Large intestine (tissue), 3 donors: Measurements from ENCODE around the gene PRKCQ. TPM values are rescaled to one million over a fixed set of nuclear protein-coding genes. Genes with fewer than 3 reads are reported as not detected.

Experiments
- DNase-seq, 2 donors: peaks; one replicate each; pipeline versions ENCODE4 v3.0.0 to v3.0.0-alpha.2; 2013
- H3K27ac ChIP-seq: one replicate; pipeline ENCODE4 v1.5.1; 2013; ENCODE audit warnings: low read length
- H3K27me3 ChIP-seq: 2 replicates; pipeline ENCODE4 v1.6.1; 2013; ENCODE audit warnings: low read length; ENCODE audit not compliant: control insufficient read depth, insufficient read depth
- H3K36me3 ChIP-seq: 2 replicates; pipeline ENCODE4 v1.6.1; 2013; ENCODE audit warnings: low read length; ENCODE audit not compliant: control insufficient read depth, insufficient read depth
- H3K4me1 ChIP-seq: one replicate; pipeline ENCODE4 v1.6.1; 2013; ENCODE audit warnings: low read length; ENCODE audit not compliant: control insufficient read depth, insufficient read depth
- H3K4me3 ChIP-seq: one replicate; pipeline ENCODE4 v1.5.1; 2013; ENCODE audit warnings: low read length
- H3K9me3 ChIP-seq: one replicate; pipeline ENCODE4 v1.6.1; 2013; ENCODE audit warnings: mild to moderate bottlenecking, low read depth, low read length, moderate library complexity; ENCODE audit not compliant: control insufficient read depth
- WGBS: methylation state at CpG from one replicate; pipeline ENCODE4 v1.1.5; 2013; ENCODE audit warnings: low lambda C conversion rate; ENCODE audit not compliant: insufficient coverage; 5-methylcytosine and 5-hydroxymethylcytosine counted together
- polyA plus RNA-seq: library from polyadenylated mRNA; unstranded; fragments of 120-200 nt; gene quantifications from one replicate; pipeline ENCODE4 v1.2.1, GENCODE V29; 2013

The PRKCQ gene
- polyA plus RNA-seq, 1 donor: 3.7 TPM

GRCh38 chr10:6570893-6571292, 9.2 kb downstream of the PRKCQ start:
- no peak for DNase-seq
- Histone ChIP-seq H3K36me3 (no peaks in the 10 kb centered on the region), H3K4me1 (no peaks in the 10 kb centered on the region), H3K27me3 (no peaks in the 10 kb centered on the region), H3K27ac (no peak overlapping the region), H3K9me3 (no peaks in the 10 kb centered on the region), H3K4me3 (no peak overlapping the region)
- no CpG with 5 or more reads among the region's 11 CpGs for WGBS

GRCh38 chr10:6569259-6569658, 10.8 kb downstream of the PRKCQ start:
- no peaks in the 10 kb centered on the region for H3K4me1 ChIP-seq
- 60% methylated on average over 3 of the region's 7 CpGs for WGBS
- H3K9me3 ChIP-seq: no peaks in the 10 kb centered on the region
- H3K27me3 ChIP-seq: no peaks in the 10 kb centered on the region
- no peak overlapping the region for H3K27ac ChIP-seq
- H3K36me3 ChIP-seq: no peaks in the 10 kb centered on the region
- H3K4me3 ChIP-seq: no peak overlapping the region
- no peak for DNase-seq

GRCh38 chr10:6567884-6568283, 12.2 kb downstream of the PRKCQ start:
- H3K4me1 ChIP-seq: no peaks in the 10 kb centered on the region
- H3K27me3 ChIP-seq: no peaks in the 10 kb centered on the region
- DNase-seq: no peak
- no CpG with 5 or more reads among the region's 8 CpGs for WGBS
- no peaks in the 10 kb centered on the region for H3K9me3 ChIP-seq
- H3K36me3 ChIP-seq: no peaks in the 10 kb centered on the region
- H3K4me3 ChIP-seq: no peak overlapping the region
- no peak overlapping the region for H3K27ac ChIP-seq

GRCh38 chr10:6567203-6567703, 12.8 kb downstream of the PRKCQ start:
- Histone ChIP-seq H3K9me3 (no peaks in the 10 kb centered on the region), H3K36me3 (no peaks in the 10 kb centered on the region), H3K4me3 (no peak overlapping the region), H3K27ac (no peak overlapping the region), H3K4me1 (no peaks in the 10 kb centered on the region), H3K27me3 (no peaks in the 10 kb centered on the region)
- DNase-seq: no peak
- WGBS: no CpG with 5 or more reads among the region's 5 CpGs

DNA sequence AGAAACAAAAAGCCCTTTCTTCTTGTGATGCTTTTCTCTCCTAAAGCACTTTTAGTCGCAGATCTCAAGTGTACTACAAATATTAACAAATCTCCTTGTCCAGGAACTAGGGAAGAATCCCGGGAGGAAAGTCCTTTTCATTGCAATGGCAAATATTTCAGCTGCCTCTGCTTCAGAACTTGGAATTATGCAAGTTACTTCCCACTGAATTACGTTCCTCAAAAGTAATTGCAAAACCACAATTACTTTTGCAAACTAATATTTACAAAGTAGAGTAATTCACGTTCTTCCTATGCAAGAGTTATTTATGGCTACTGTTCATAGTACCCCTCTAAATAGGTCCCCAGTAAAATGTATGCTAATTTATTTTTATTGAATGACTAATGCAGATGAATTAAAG, 14.5 kb downstream of the PRKCQ start:
- Histone ChIP-seq H3K9me3 (no peaks in the 10 kb centered on the region), H3K4me1 (no peaks in the 10 kb centered on the region), H3K27me3 (no peaks in the 10 kb centered on the region), H3K4me3 (no peak overlapping the region), H3K27ac (no peak overlapping the region), H3K36me3 (no peaks in the 10 kb centered on the region)
- no peak for DNase-seq
- 20% methylated on average over 1 of the region's 4 CpGs for WGBS

DNA sequence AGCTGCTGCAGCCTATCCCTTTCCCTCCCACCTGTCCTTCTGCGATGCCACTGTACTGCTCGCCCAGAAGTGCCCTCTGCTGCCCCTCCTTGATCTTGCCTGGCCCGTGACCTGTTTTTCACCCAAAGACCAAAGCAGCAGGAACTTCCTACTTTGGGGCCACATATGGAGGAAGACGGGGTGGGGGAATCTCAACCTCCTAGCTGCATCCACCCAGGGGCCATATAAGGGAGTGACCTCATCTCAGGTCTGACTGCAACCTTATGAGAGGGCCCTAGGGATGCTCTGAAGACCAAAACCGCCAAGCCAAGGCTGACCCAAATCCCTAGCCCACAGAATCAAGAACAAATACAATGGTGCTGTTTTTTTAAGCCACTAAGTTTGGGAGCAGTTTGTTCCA, 15.7 kb downstream of the PRKCQ start:
- Histone ChIP-seq H3K27me3 (no peaks in the 10 kb centered on the region), H3K4me3 (no peak overlapping the region), H3K36me3 (no peaks in the 10 kb centered on the region), H3K27ac (no peak overlapping the region), H3K4me1 (no peaks in the 10 kb centered on the region), H3K9me3 (no peaks in the 10 kb centered on the region)
- no CpG with 5 or more reads among the region's 5 CpGs for WGBS
- no peak for DNase-seq

- 100% methylated on average over 1 of the region's 6 CpGs for WGBS
- DNase-seq: no peak
- Histone ChIP-seq H3K27ac (no peak overlapping the region), H3K9me3 (no peaks in the 10 kb centered on the region), H3K36me3 (no peaks in the 10 kb centered on the region), H3K4me3 (no peak overlapping the region), H3K4me1 (no peaks in the 10 kb centered on the region), H3K27me3 (no peaks in the 10 kb centered on the region)
Measured at GRCh38 chr10:6563731-6564130, 16.3 kb downstream of the PRKCQ start.

GRCh38 chr10:6563075-6563474, 17.0 kb downstream of the PRKCQ start:
- Histone ChIP-seq H3K36me3 (no peaks in the 10 kb centered on the region), H3K27me3 (no peaks in the 10 kb centered on the region), H3K27ac (no peak overlapping the region), H3K4me1 (no peaks in the 10 kb centered on the region), H3K9me3 (no peaks in the 10 kb centered on the region), H3K4me3 (no peak overlapping the region)
- no CpG with 5 or more reads among the region's 7 CpGs for WGBS
- DNase-seq: no peak

DNA sequence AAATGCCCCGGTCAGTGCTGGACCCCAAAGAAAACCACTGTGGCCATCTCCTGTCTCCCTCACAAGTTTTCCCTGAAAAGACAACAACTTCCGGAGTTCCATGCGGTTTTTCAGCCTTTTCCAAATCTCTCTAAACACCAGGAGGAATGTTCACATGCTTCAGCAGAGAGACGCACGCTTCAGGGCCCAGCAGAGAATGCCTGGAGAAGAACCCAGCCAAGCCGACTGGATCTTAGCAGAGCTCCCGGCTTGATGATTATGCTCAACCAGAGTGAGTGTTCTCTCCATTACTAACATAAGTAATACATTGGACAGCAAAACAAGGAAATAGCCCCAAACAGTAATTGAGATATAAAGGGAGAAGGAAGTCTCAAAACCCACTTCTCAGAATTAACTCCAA, 17.9 kb downstream of the PRKCQ start:
- no peaks in the 10 kb centered on the region for H3K4me1 ChIP-seq
- H3K27ac ChIP-seq: no peak overlapping the region
- DNase-seq: no peak
- H3K4me3 ChIP-seq: no peak overlapping the region
- H3K9me3 ChIP-seq: no peaks in the 10 kb centered on the region
- H3K27me3 ChIP-seq: no peaks in the 10 kb centered on the region
- no peaks in the 10 kb centered on the region for H3K36me3 ChIP-seq
- WGBS: 60% methylated on average over 1 of the region's 7 CpGs

DNA sequence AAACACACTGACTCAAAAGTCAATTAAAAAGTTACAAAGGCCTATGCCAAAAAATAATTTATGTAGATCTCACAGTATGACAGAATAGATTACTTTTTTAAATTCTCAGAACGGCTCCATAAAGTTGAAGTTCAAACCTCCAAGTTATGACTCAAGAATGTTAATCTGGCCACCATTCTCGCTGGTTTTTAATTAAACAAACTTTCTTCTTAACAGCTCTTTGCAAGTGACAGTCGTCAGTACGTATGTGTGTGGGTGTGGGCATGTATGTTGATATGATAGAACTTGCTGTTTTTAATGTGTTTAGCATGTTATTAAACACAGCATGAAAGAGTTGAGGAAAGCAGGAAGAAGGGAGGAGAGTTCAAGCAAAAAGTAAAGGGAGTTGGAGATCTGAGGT, 18.5 kb downstream of the PRKCQ start:
- H3K4me1 ChIP-seq: no peaks in the 10 kb centered on the region

DNA sequence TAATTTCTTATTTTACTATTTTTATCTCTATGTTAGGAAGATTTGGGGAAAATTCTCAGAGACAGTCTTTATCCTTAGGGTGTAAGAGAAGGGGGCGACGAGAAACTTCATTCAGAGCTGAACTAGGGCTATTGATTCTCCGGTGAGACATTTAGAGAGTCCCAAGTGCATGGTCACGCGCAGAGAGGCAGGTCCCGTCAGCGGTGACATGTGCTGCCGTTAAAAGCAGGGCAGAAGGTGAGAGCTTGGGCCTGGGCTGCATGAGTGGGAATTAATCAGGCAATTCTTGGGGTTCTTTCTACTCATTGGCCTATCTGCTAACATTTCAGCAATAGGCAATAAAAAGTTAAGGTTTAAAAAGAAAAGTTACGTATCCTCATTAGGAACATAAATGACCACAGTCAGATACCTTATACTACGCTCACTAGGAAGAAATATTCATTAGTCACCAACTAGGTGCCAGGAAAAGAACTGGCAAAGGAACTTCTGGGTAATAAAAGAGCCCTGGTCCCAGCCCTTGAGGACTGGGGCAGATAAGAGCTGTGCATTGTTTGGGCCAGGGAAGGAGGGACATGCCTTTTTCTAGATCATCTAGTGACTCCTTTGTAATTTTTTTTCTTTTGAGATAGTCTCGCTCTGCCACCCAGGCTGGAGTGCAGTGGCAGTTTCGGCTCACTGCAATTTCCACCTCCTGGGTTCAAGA, 21.2 kb downstream of the PRKCQ start:
- no peak overlapping the region for H3K27ac ChIP-seq
- no peaks in the 10 kb centered on the region for H3K9me3 ChIP-seq
- no peaks in the 10 kb centered on the region for H3K27me3 ChIP-seq
- no peaks in the 10 kb centered on the region for H3K36me3 ChIP-seq
- no peak overlapping the region for H3K4me3 ChIP-seq
- DNase-seq: no peak
- H3K4me1 ChIP-seq: no peaks in the 10 kb centered on the region
- WGBS: 100% methylated on average over 1 of the region's 12 CpGs

More for the DNA sequence above, 18.5 kb downstream of the PRKCQ start:
- Histone ChIP-seq H3K9me3 (no peaks in the 10 kb centered on the region), H3K36me3 (no peaks in the 10 kb centered on the region), H3K27me3 (no peaks in the 10 kb centered on the region), H3K27ac (no peak overlapping the region), H3K4me3 (no peak overlapping the region)
- no peak for DNase-seq
- 58% methylated on average over 4 of the region's 4 CpGs for WGBS
